Sigmoid colon (tissue), 7 donors: ENCODE results near the gene SMIM35. TPM values are rescaled to one million over a fixed set of nuclear protein-coding genes. Genes with fewer than 3 reads are reported as not detected.

ENCODE experiments used
- DNase-seq: peaks from one replicate; pipeline ENCODE4 v3.0.0-alpha.2; 2019
- H3K27ac ChIP-seq, 4 donors: fragments of 200-600 bp; sonication (generic); one replicate each; pipeline ENCODE4 v1.5.1; 2016 to 2019; ENCODE audit warnings: mild to moderate bottlenecking in 1 of 4
- H3K27me3 ChIP-seq, 3 donors: fragments of 200-600 bp; sonication (generic); one replicate each; pipeline ENCODE4 v1.5.1; 2019; ENCODE audit warnings: mild to moderate bottlenecking in 1 of 3
- H3K36me3 ChIP-seq, 4 donors: fragments of 200-600 bp; sonication (generic); one replicate each; pipeline ENCODE4 v1.5.1; 2016 to 2019
- H3K4me1 ChIP-seq, 4 donors: fragments of 200-600 bp; sonication (generic); one replicate each; pipeline ENCODE4 v1.5.1; 2017 to 2019
- H3K4me3 ChIP-seq, 4 donors: fragments of 200-600 bp; sonication (generic); one replicate each; pipeline ENCODE4 v1.5.1; 2017 to 2019; ENCODE audit warnings: mild to moderate bottlenecking in 2 of 4, moderate library complexity in 1 of 4
- H3K9me3 ChIP-seq, 4 donors: fragments of 200-600 bp in 3 of 4; sonication (generic) in 3 of 4; one replicate each; pipeline versions ENCODE4 v1.5.1 to v1.6.1; 2013 to 2019
- CTCF ChIP-seq, 4 experiments: fragments of 450-650 bp in 3 of 4; fragments of 200-600 bp in 1 of 4; IDR thresholded peaks; one replicate each; pipeline ENCODE4 v1.5.1; 2016 to 2019; ENCODE audit warnings: antibody characterized with exemption in 4 of 4, mild to moderate bottlenecking in 3 of 4, moderate library complexity in 2 of 4
- EP300 ChIP-seq, 4 donors: sonication (generic); formaldehyde crosslinking; IDR thresholded peaks; one replicate each; pipeline ENCODE4 v1.6.1; 2017; ENCODE audit warnings: antibody characterized with exemption in 4 of 4
- POLR2A ChIP-seq, 2 donors: fragments of 450-650 bp; IDR thresholded peaks; one replicate each; pipeline ENCODE4 v1.6.1; 2016; ENCODE audit warnings: antibody characterized with exemption in 2 of 2, mild to moderate bottlenecking in 2 of 2, moderate library complexity in 2 of 2
- POLR2AphosphoS5 ChIP-seq, 4 donors: sonication (generic); formaldehyde crosslinking; IDR thresholded peaks; one replicate each; pipeline ENCODE4 v1.6.1; 2017; ENCODE audit warnings: antibody characterized with exemption in 4 of 4
- WGBS, 2 donors: extraction: QIAGEN DNeasy Blood & Tissue Kit; methylation state at CpG; one replicate each; pipeline ENCODE4 v1.1.7; 2013; 5-methylcytosine and 5-hydroxymethylcytosine counted together
- intact Hi-C: fragments of 100-400 bp; cut with DNase I; formaldehyde crosslinking; loops from one replicate; pipeline ENCODE4 v1.15.1; 2023
- polyA plus RNA-seq, 3 donors: library from polyadenylated mRNA; stranded (reverse); fragments of 200-250 nt; gene quantifications; one replicate each; pipeline ENCODE4 v1.2.3, GENCODE V29; 2013
- total RNA-seq, 4 donors: library from RNA; depleted of rRNA; stranded (reverse); fragments of >200 nt; gene quantifications; one replicate each; pipeline ENCODE4 v1.1.0, GENCODE V29; 2016
- donor health status: healthy with polysubstance abuse.
- donor health status: Bipolar disorder and iron deficiency.
- donor health status: healthy.

The SMIM35 gene
- total and polyA plus RNA-seq, 7 donors = 0.28 TPM; not detected in 6

- no peak for TF ChIP-seq EP300 (IDR thresholded peaks at IDR 0.05)
- TF ChIP-seq POLR2A (IDR thresholded peaks at IDR 0.05) = no peak
- no peak overlapping the region for H3K4me3 ChIP-seq
- peaks cover 0 to 5% (median under 1%) of the 10 kb centered on the region in 3 donors for H3K27me3 ChIP-seq
- no peak overlapping the region for H3K27ac ChIP-seq
- H3K4me1 ChIP-seq = no peaks in the 10 kb centered on the region
- no peaks in the 10 kb centered on the region for H3K9me3 ChIP-seq
- intact Hi-C loops = no loop called here
- no peak for DNase-seq
- 89% methylated on average over 2 of the region's 2 CpGs for WGBS, 2 donors
- H3K36me3 ChIP-seq = no peaks in the 10 kb centered on the region
Observed at GRCh38 chr11:118018401-118018800, 68.4 kb downstream of the SMIM35 start.

DNA sequence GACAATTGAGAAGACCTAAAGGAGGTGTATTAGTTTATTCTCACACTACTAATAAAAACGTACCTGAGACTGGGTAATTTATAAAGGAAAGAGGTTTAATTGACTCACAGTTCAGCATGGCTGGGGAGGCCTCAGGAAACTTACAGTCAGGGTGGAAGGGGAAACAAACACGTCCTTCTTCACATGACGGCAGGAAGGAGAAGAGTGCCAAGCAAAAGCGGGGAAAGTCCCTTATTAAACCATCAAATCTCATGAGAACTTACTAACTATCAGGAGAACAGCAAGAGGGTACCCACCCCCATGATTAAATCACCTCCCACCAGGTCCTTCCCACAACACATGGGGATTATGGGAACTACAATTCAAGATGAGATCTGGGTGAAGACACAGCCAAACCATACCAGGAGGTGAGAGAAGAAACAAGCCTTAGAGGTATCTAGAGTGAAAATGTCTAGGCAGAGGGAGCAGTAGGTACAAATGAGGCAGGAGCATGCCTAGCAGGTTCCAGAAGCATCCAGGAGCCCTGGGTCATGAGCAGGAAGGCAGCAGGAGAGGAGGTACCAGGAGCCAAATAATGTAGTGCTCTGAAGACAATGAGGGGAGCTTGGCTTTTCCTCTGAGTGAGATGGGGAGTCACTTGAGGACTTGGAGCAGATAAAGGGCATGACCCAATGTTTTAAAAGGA is 69.0 kb downstream of the SMIM35 start:
- 63 to 73% methylated on average over 4 of the region's 4 CpGs for WGBS, 2 donors
- Histone ChIP-seq H3K36me3 (no peaks in the 10 kb centered on the region), H3K27me3 (peaks cover 0 to 5% (median 3%) of the 10 kb centered on the region in 3 donors), H3K9me3 (no peaks in the 10 kb centered on the region), H3K4me1 (no peaks in the 10 kb centered on the region), H3K27ac (no peak overlapping the region), H3K4me3 (no peak overlapping the region)
- no peak for TF ChIP-seq POLR2A (IDR thresholded peaks at IDR 0.05)
- no peak for TF ChIP-seq EP300 (IDR thresholded peaks at IDR 0.05)
- intact Hi-C loops = no loop called here
- no peak for DNase-seq

GRCh38 chr11:118017111-118017510 is 69.7 kb downstream of the SMIM35 start:
- no peaks in the 10 kb centered on the region for H3K9me3 ChIP-seq
- no peak overlapping the region for H3K4me3 ChIP-seq
- intact Hi-C loops = no loop called here
- WGBS, 2 donors = 88 to 90% methylated on average over 3 of the region's 3 CpGs
- no peaks in the 10 kb centered on the region for H3K4me1 ChIP-seq
- no peak overlapping the region for H3K27ac ChIP-seq
- TF ChIP-seq POLR2A (IDR thresholded peaks at IDR 0.05) (no peak), CTCF (IDR thresholded peaks at IDR 0.05) (no peak), EP300 (IDR thresholded peaks at IDR 0.05) (no peak), POLR2AphosphoS5 (IDR thresholded peaks at IDR 0.05) (no peak)
- DNase-seq = no peak
- peaks cover 0 to 5% (median 3%) of the 10 kb centered on the region in 3 donors for H3K27me3 ChIP-seq
- H3K36me3 ChIP-seq = no peaks in the 10 kb centered on the region

- Histone ChIP-seq H3K36me3 (no peaks in the 10 kb centered on the region), H3K27ac (no peak overlapping the region), H3K4me3 (no peak overlapping the region), H3K27me3 (peaks cover 0 to 5% (median 3%) of the 10 kb centered on the region in 3 donors), H3K4me1 (no peaks in the 10 kb centered on the region), H3K9me3 (no peaks in the 10 kb centered on the region)
- 50 to 84% methylated on average over 4 of the region's 4 CpGs for WGBS, 2 donors
- intact Hi-C loops = no loop called here
- no peak for DNase-seq
- TF ChIP-seq EP300 (IDR thresholded peaks at IDR 0.05) (no peak), POLR2A (IDR thresholded peaks at IDR 0.05) (no peak), POLR2AphosphoS5 (IDR thresholded peaks at IDR 0.05) (no peak), CTCF (IDR thresholded peaks at IDR 0.05) (no peak)
Observed at GRCh38 chr11:118016104-118016503, 70.7 kb downstream of the SMIM35 start.

DNA sequence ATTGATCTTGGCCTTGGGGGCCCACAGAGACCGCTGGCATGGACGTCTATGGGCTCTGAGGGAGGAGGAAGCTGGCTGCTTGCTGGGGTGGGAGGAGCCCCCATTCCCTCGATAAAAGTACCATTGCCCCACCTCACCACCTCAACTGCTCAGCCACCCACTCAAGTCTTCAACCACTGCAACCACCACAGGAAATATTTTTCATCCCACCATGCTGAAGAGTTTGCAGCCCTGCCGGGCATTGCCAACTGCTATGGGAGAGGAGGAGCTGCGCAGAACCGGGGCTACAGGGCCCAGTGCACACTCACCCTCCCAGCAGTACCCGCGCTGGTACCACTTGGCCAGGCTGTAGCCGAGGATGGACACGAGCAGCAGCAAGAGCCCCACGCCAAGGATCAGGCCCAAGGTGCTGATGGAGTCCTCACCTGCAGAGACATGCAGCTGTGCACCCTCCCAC is 71.3 kb downstream of the SMIM35 start:
- no peak for DNase-seq
- Histone ChIP-seq H3K36me3 (no peaks in the 10 kb centered on the region), H3K4me1 (no peaks in the 10 kb centered on the region), H3K27ac (no peak overlapping the region), H3K27me3 (peaks cover 0 to 5% (median 3%) of the 10 kb centered on the region in 3 donors), H3K4me3 (no peak overlapping the region), H3K9me3 (no peaks in the 10 kb centered on the region)
- 58 to 80% methylated on average over 11 of the region's 11 CpGs for WGBS, 2 donors
- intact Hi-C loops = no loop called here
- TF ChIP-seq EP300 (IDR thresholded peaks at IDR 0.05) (no peak), CTCF (IDR thresholded peaks at IDR 0.05) (no peak), POLR2AphosphoS5 (IDR thresholded peaks at IDR 0.05) (no peak), POLR2A (IDR thresholded peaks at IDR 0.05) (no peak)
